NCI-H1105 treated with DMSO at 0.1 percent for 48 hours (cell line): ENCODE measurements around the gene PPP1R14C.
"Not testable (repeated sequence)": the region's sequence is repeated elsewhere in the genome, so short reads cannot be mapped to it uniquely, and the experiment has no call there.

Experiments
- DNase-seq: peaks from one replicate; lab custom pipeline; 2025; lab: John Stamatoyannopoulos, UW

PPP1R14C gene

DNA sequence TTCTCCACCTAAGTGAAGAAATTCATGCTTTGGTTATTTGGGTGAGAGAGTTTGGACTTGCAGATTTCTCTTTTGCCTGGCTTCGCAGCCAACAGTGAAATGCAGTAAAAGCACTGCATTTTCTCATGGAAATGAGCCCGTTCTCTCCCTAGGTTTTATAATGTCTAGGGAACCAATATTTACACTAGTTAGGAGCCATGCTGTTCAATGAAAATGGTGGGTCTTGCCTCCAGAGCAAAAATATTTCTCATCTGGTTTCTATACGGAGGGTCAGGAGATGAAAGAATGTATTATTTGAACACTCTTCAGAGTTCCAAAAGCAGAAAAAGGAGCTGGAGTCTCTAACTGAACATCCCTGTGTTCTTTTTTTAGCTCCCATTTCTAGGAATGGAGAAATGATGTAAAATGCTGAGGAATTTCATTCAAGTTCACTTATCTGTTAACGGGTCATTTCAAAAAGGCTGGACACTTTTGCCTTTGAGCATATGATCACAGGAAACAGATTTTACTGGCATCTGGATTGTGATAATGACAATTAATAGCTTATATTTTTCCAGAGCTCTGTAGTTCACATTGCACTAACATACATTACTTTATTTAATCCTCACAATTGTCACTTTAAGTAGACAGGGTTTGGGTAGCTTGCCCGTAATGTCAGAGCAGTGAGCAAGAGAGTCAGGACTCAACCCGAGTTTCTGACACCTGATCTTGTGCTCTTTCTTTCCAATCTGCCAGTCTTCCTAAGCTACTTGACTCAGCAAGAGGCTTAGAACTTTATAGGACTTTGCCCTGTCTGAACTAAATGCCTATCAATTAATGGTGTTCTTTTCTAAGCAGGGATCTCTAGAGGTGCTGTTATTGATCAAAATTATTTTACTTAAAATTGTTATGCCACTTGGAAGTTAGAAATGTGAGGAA lies 78.0 kb downstream of the PPP1R14C start:
- no peak for DNase-seq

- DNase-seq: no peak
Measured at GRCh38 chr6:150224820-150225219, 82.0 kb downstream of the PPP1R14C start.

- DNase-seq: no peak
Measured at GRCh38 chr6:150227281-150227680, 84.4 kb downstream of the PPP1R14C start.

GRCh38 chr6:150228072-150228733 lies 85.4 kb downstream of the PPP1R14C start:
- DNase-seq: no peak

DNA sequence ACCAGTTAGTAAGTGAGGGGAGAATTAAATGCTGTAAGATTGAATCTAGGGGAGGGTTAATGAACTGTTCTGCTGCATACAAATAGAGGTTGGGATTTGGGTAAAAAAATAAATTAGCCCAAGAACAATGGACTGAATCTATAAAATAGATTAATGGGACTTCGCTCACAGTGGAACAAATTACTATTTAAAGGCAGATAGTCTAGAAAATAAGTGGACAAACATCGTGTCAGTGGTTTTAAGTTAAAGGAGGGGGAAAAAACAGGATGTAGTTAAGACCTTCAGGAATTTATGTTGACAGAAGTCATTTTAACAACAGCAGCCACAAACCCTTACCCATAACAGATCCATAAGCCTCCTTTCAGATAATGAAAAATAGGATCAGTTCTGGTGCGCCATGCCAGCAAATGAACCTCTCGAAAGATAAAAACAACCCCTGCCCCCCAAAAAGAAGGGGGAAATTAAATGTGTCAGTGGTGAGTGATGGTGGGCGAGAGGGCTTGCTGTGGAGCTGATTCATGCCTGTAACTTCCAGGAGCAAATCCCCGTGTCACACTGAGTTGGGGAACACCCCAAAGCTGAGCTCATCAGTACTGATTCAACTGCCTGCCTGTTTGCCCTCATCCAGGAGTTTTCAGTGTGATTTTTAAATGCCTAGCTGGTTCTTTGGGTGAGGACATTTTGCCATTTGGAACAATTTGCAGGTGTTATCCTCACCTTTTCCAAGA lies 86.8 kb downstream of the PPP1R14C start:
- no peak for DNase-seq

DNA sequence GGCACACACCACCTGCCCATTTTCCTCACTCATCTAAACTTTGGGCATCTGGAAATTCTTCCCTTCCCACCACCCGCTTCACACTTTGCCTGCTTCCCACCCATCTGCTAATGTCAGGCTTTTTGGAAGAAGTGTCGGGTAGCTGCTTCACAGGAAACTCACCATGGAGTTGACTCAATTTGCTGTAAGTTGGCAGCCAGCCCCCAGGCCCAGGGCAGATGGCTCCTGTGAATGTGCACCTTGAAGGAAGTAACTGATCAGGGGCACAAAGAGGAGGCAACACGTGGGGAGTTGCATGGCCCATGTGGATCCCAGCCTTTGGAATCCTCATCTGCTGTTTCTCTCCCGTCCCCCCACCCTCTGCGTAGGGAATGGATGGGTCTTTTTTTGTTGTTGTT lies 87.3 kb downstream of the PPP1R14C start:
- DNase-seq: no peak

- no peak for DNase-seq
Measured at GRCh38 chr6:150230832-150231524, 88.1 kb downstream of the PPP1R14C start.

DNA sequence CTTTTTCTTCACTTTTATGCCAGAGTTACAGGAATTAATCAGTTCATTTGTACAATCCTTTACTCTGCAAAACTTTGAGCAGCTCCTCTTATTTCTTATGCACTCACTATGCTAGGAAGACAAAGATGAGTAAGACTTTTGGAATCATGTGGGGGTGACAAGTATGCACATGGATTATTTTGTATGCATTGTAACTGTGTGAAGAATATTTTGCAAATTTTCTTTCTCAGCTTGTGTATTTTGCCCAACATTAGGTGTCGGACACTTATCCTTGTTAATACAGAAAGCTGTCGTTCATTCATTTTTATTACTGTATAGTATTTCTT lies 88.6 kb downstream of the PPP1R14C start:
- DNase-seq: no peak

DNA sequence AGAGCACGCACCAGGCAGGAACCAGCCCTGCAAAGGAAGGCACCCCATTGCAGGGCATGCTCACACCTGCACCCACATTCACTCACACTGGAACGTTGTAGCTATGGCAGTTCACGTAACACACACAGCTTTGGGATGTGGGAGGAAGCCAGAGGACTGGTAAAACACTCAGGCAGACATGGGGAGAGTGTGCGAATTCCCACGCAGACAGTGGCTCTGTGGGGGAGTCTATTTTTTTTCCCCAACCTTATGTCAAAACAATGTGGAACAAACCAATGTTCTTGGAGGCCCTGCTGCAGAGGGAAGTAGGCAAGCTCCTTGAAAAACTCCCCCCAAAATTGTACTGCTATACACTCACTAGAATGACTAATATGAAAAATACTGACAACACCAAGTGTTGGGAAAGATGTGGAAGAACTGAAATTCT lies 91.0 kb downstream of the PPP1R14C start:
- DNase-seq: no peak

DNA sequence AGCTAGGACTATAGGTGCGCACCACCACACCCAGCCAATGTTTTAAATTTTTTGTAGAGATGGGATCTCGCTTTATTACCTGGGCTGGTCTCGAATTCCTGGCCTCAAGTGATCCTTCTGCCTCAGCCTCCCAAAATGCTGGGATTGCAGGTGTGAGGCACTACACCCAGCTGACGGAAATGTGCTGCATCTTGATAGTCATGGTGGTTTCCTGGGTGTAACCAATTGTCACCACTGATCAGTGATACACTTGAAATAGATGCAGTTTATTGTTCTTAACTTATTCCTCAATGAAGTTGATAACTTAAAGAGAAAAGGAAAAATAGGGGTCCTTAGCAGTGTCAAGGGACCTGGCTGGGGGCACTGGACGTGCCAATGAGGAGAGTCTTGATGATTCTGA lies 92.4 kb downstream of the PPP1R14C start:
- DNase-seq: no peak

DNA sequence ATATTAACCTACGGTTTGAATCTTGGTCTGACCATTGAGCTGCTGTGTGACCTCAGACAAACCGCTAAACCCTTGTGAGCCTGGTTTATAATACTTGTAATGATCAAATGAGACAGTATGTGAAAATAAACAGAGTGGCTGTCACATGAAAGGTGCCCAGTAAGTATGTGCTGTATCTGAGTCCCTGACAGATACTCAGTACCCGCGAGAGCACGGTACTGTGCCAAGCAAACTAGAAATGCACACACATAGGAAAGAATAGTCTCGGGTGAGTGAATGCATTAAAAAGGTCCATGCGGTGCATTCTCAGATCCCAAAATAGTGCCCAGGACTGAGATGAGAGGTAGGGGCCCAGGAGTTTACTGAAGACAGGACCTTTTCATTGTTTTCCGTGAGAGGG lies 93.3 kb downstream of the PPP1R14C start:
- DNase-seq: no peak

DNA sequence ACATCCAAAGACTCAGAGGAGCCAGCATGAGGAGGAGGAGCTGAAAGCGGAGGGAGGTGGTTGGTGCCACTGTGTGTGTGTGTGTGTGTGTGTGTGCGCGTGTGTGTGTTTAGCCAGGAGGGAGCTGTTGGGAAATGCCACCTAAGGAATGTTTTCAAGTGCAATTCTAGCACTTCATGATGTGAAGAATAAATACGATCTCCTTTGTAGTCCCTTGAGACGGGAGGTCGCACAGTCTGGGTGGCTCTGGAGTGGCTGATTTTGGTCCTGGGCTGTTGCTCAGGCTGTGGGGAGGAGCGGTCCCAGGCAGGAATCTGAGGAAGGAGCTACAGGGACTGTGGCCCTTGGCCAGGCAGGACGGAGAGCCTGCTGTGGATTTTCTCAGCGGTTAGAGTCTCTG lies 93.7 kb downstream of the PPP1R14C start:
- DNase-seq: no peak

GRCh38 chr6:150237626-150238025 lies 94.8 kb downstream of the PPP1R14C start:
- no peak for DNase-seq

DNA sequence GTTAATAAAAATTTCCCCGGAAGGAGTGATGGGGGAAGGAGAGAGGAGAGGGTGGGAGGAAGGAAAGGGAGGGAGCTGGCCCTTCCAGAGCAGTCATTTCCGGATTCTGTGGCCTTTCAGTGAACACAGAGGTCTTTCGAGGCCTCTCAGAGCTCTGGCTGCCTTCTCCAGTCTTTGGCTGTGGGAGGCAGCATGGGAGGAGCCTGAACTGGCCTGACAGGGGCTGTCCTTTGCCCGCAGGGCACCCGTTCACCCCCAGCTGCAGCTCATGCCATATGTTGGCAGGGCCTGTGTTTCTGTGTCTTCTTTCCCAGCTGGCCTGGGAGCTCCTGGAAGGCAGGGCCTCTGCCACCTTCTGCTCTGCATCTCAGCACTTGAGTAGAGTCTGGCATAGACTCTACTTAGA lies 95.5 kb downstream of the PPP1R14C start:
- no peak for DNase-seq

DNA sequence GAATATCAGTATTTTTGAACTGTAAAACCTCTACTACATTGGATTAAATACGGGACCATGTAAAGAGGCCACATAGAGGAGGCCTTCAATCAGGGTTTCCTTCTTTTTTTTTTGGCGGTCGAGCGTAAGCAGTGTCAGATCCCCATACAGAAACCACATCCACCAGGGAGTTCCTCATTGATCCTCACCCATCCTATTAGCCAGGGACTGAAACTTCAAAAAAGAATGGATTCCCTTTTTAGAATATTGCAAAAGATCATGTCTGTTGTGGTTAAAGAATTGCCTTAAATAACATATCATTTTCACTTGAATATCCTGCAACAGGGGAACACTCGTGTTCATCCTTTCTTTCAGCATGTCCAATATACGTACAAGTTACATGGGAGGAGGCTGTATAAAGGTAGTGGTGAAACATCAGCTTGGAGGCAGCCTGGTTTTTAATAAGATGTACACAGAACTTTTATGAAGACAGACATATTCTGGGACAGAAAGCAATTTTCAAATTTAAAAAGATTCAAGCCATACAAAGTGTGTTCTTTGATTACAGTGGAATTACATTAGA lies 96.1 kb downstream of the PPP1R14C start:
- DNase-seq: no peak

DNA sequence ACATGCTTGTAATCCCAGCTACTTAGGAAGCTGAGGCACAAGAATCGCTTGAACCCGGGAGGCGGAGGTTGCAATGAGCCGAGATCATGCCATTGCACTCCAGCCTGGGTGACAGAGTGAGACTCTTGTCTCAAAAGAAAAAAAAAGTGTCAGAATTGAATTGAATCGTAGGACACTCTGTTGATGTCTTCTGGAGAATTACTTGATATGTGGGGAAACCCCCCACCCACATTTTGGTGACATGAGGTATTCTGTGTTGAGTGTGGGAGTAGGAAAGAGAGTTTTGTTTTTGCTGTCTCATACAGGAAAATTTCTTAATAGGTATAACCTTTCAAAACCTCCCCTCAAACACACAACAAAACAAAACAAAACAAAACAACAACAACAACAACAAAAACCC lies 98.9 kb downstream of the PPP1R14C start:
- not testable (repeated sequence) for DNase-seq

GRCh38 chr6:150243620-150244314 lies 100.9 kb downstream of the PPP1R14C start:
- no peak for DNase-seq

GRCh38 chr6:150245148-150245935 lies 102.5 kb downstream of the PPP1R14C start:
- no peak for DNase-seq

DNA sequence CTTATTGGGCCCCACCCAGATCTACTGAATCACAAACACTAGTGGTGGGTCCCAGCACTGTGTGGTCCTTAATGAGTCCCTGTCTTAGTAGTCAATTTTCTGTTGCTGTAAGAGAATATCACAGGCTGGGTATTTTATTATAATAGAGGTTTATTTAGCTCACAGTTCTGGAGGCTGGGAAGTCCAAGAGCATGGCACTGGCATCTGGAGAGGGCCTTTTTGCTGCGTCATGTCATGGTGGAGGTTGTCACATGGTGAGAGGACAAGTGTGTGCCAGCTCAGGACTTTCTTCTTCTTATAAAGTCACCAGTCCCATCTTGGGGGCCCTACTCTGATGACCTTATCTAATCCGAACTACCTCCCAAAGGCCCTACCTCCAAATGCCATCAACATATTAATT lies 105.0 kb downstream of the PPP1R14C start:
- no peak for DNase-seq

GRCh38 chr6:150248300-150248699 lies 105.5 kb downstream of the PPP1R14C start:
- no peak for DNase-seq
